Uterus (tissue), 4 donors: Measurements from ENCODE around the gene LRRIQ3. TPM values are rescaled to one million over a fixed set of nuclear protein-coding genes. Genes with fewer than 3 reads are reported as not detected.

Experiments
- DNase-seq, 2 donors: peaks; one replicate each; pipeline ENCODE4 v3.0.0-alpha.2; 2019 to 2020
- H3K27ac ChIP-seq, 2 donors: fragments of 200-600 bp; sonication (generic); 1 replicate in 1 of 2; 2 replicates in 1 of 2; pipeline ENCODE4 v1.5.1; 2016 to 2018
- H3K27me3 ChIP-seq, 2 donors: fragments of 200-600 bp; sonication (generic); one replicate each; pipeline ENCODE4 v1.5.1; 2018 to 2019; ENCODE audit warnings: control low read depth in 1 of 2
- H3K36me3 ChIP-seq, 2 donors: fragments of 200-600 bp; sonication (generic); one replicate each; pipeline ENCODE4 v1.5.1; 2019; ENCODE audit warnings: control low read depth in 1 of 2
- H3K4me1 ChIP-seq, 2 donors: fragments of 200-600 bp; sonication (generic); one replicate each; pipeline ENCODE4 v1.5.1; 2018 to 2019; ENCODE audit warnings: control low read depth in 1 of 2
- H3K4me3 ChIP-seq, 2 donors: fragments of 200-600 bp; sonication (generic); 1 replicate in 1 of 2; 2 replicates in 1 of 2; pipeline ENCODE4 v1.5.1; 2018 to 2019; ENCODE audit warnings: mild to moderate bottlenecking in 1 of 2
- H3K9me3 ChIP-seq, 2 donors: fragments of 200-600 bp; sonication (generic); one replicate each; pipeline ENCODE4 v1.5.1; 2019; ENCODE audit warnings: control low read depth in 1 of 2
- POLR2A ChIP-seq, 2 donors: fragments of 450-650 bp; IDR thresholded peaks; one replicate each; pipeline ENCODE4 v1.6.1; 2016; ENCODE audit warnings: antibody characterized with exemption in 2 of 2, mild to moderate bottlenecking in 1 of 2, moderate library complexity in 1 of 2
- intact Hi-C: fragments of 100-400 bp; cut with DNase I; formaldehyde crosslinking; loops from one replicate; pipeline ENCODE4 v1.15.1; 2023; ENCODE audit warnings: low total_unique reads
- total RNA-seq, 4 donors: library from RNA; depleted of rRNA in 3 of 4; stranded (reverse); fragments of >200 nt in 3 of 4; gene quantifications; one replicate each; pipeline versions ENCODE4 v1.1.0 to v1.2.4, GENCODE V29; 2014 to 2023
- TF ChIP-seq, protein P1 (sequence below), 4 experiments: fragments of 200-600 bp in 2 of 4; fragments of 450-650 bp in 2 of 4; sonication (generic) in 2 of 4; IDR thresholded peaks; one replicate each; pipeline ENCODE4 v1.5.1; 2016 to 2019; ENCODE audit warnings: antibody characterized with exemption in 4 of 4, mild to moderate bottlenecking in 2 of 4, moderate library complexity in 1 of 4
- donor health status: DM: yes; HTN: yes; CAD: no.

LRRIQ3 gene
- total RNA-seq, 4 donors from 2014 or later: 0.49 to 2.6 TPM; not detected in 2

DNA sequence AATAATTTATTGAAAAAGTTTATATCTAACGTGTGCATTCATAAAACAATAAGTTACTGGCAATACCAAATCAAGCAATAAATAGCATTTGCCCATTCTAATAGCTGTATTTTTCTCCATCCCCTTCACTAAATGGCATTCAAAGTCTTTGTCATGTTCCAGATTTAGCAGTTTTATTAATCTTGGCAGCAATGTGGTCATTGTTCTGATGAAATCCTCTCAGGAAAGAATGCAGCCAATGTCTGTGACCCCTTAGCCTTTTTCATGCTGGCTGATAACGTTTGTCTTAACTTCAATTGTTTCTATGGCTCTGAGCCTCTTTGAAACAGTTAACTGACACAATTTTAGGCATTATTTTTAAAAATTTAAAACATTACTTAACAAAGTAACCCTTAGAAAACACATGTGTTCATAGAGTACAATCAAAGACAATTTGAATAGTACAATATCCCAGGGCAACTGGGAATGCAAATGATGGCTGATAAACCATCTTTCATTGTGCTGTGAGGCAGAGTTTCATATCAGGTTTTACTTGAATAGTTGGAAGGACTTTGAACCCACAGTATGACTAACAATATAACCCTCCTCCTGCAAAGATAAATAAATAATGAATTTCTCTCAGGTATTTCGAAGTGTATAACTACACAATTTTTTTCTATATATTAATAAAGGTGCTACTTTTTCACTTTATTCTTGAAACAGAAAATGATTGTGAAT lies 217.5 kb downstream of the LRRIQ3 start:
- H3K4me1 ChIP-seq: no peaks in the 10 kb centered on the region
- intact Hi-C loops: no loop called here
- no peak for TF ChIP-seq POLR2A (IDR thresholded peaks at IDR 0.05)
- TF ChIP-seq, protein P1, sequence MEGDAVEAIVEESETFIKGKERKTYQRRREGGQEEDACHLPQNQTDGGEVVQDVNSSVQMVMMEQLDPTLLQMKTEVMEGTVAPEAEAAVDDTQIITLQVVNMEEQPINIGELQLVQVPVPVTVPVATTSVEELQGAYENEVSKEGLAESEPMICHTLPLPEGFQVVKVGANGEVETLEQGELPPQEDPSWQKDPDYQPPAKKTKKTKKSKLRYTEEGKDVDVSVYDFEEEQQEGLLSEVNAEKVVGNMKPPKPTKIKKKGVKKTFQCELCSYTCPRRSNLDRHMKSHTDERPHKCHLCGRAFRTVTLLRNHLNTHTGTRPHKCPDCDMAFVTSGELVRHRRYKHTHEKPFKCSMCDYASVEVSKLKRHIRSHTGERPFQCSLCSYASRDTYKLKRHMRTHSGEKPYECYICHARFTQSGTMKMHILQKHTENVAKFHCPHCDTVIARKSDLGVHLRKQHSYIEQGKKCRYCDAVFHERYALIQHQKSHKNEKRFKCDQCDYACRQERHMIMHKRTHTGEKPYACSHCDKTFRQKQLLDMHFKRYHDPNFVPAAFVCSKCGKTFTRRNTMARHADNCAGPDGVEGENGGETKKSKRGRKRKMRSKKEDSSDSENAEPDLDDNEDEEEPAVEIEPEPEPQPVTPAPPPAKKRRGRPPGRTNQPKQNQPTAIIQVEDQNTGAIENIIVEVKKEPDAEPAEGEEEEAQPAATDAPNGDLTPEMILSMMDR (IDR thresholded peaks at IDR 0.05): no peak
- no peaks in the 10 kb centered on the region for H3K27me3 ChIP-seq
- no peaks in the 10 kb centered on the region for H3K9me3 ChIP-seq
- no peaks in the 10 kb centered on the region for H3K36me3 ChIP-seq
- DNase-seq: no peak
- no peak overlapping the region for H3K4me3 ChIP-seq
- H3K27ac ChIP-seq: no peak overlapping the region

DNA sequence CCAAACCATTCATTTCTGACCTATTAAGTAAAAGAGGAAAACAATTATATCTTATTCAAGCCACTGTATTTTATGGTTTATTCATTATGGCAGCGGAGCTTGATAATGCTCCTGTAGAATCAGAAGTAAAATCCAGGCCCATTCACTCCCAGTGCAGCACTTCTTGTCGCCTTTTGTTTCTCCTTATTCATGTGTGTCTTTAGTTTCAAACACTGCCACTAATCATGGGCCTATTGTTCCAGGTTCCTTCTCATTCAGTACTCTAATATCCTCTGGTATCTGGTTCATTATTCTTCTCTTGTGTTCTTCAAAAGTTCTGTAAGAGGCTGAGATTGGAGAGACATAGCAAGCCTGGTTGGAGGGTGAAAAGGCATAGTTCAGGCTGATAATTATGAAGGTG lies 218.3 kb downstream of the LRRIQ3 start:
- Histone ChIP-seq H3K9me3 (no peaks in the 10 kb centered on the region), H3K4me1 (no peaks in the 10 kb centered on the region), H3K27ac (no peak overlapping the region), H3K36me3 (no peaks in the 10 kb centered on the region), H3K4me3 (no peak overlapping the region), H3K27me3 (no peaks in the 10 kb centered on the region)
- TF ChIP-seq, protein P1 (IDR thresholded peaks at IDR 0.05): no peak
- TF ChIP-seq POLR2A (IDR thresholded peaks at IDR 0.05): no peak
- no peak for DNase-seq
- intact Hi-C loops: no loop called here

DNA sequence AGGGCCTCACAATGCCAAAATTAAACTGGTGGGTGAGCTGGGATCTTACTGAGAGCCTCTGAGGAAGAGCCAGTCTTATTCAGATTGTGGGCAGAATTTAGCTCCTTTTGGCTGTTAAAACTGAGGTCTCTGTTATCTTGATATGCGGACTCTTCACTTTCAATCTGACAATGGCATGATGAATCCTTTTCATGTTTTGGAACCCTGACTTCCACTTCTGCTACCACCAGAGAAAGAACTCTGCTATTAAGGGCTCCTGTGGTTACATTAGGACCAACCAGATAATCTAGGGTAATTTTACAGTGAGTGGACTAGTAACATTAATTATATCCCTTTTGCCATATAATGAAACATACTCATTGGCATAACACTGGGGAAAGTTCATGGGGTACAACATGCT lies 219.0 kb downstream of the LRRIQ3 start:
- H3K36me3 ChIP-seq: no peaks in the 10 kb centered on the region
- H3K27ac ChIP-seq: no peak overlapping the region
- no peaks in the 10 kb centered on the region for H3K9me3 ChIP-seq
- no peaks in the 10 kb centered on the region for H3K4me1 ChIP-seq
- no peak overlapping the region for H3K4me3 ChIP-seq
- no peaks in the 10 kb centered on the region for H3K27me3 ChIP-seq
- intact Hi-C loops: no loop called here
- DNase-seq: no peak
- TF ChIP-seq POLR2A (IDR thresholded peaks at IDR 0.05): no peak
- TF ChIP-seq, protein P1 (IDR thresholded peaks at IDR 0.05): no peak

Other genes with a start within 250 kb of the LRRIQ3 start
- gene FPGT, start 66 bp upstream of the LRRIQ3 start, total RNA-seq: 10 to 100 TPM; 16.1 to 55.0 (median 17.7) TPM
- gene TNNI3K, start 37.2 kb upstream of the LRRIQ3 start, total RNA-seq: 1 to 10 TPM in 2 of 4 donors, under 1 TPM in 1, not detected in 1; 0.26 to 5.3 (median 1.5) TPM